Muscle layer of colon (tissue), 2 donors: ENCODE measurements around the gene RMDN2.

Experiments used
- H3K27ac ChIP-seq: one replicate; pipeline ENCODE4 v1.7.0; 2013; ENCODE audit warnings: low read depth, mild to moderate bottlenecking, low read length, moderate library complexity
- H3K27me3 ChIP-seq, 2 donors: one replicate each; pipeline ENCODE4 v1.7.0; 2013; ENCODE audit warnings: low read length in 2 of 2, mild to moderate bottlenecking in 2 of 2; ENCODE audit not compliant: insufficient read depth in 2 of 2, control insufficient read depth in 1 of 2
- H3K36me3 ChIP-seq: one replicate; pipeline ENCODE4 v1.7.0; 2013; ENCODE audit warnings: mild to moderate bottlenecking, low read length; ENCODE audit not compliant: insufficient read depth
- H3K4me1 ChIP-seq: one replicate; pipeline ENCODE4 v1.7.0; 2013; ENCODE audit warnings: mild to moderate bottlenecking, low read length; ENCODE audit not compliant: insufficient read depth
- H3K4me3 ChIP-seq, 2 donors: one replicate each; pipeline ENCODE4 v1.7.0; 2013; ENCODE audit warnings: low read length in 2 of 2, low read depth in 1 of 2, mild to moderate bottlenecking in 1 of 2, moderate library complexity in 1 of 2
- H3K9ac ChIP-seq: one replicate; pipeline ENCODE4 v1.7.0; 2013; ENCODE audit warnings: low read length
- H3K9me3 ChIP-seq: one replicate; pipeline ENCODE4 v1.7.0; 2013; ENCODE audit warnings: mild to moderate bottlenecking, low read length
- donor health status: abdominal sarcoma.
- donor health status: Adenocarcinoma of cecum.

The RMDN2 gene

DNA sequence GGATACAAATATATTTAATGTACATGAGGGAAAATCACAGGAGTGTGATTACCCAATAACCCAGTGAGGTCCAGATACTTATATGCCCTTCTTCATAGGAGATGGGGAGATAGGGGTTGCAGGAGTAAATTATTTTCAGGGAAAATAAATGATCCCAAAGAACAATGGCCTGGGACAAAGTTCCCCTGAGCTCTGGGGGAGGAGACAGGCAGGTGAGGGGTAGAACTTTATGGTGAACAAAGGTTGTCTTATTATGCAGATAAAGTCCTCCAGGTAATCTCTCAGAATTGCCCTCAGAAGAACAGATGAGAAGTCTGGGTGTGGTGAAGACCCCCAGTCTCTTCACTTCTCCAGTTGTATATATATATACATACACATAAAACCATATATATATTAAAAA is 22.1 kb upstream of the RMDN2 start:
- Histone ChIP-seq H3K9ac (no peak overlapping the region), H3K27me3 (no peaks in the 10 kb centered on the region), H3K9me3 (no peaks in the 10 kb centered on the region), H3K4me1 (no peaks in the 10 kb centered on the region), H3K36me3 (no peaks in the 10 kb centered on the region), H3K4me3 (no peak overlapping the region), H3K27ac (no peak overlapping the region)

DNA sequence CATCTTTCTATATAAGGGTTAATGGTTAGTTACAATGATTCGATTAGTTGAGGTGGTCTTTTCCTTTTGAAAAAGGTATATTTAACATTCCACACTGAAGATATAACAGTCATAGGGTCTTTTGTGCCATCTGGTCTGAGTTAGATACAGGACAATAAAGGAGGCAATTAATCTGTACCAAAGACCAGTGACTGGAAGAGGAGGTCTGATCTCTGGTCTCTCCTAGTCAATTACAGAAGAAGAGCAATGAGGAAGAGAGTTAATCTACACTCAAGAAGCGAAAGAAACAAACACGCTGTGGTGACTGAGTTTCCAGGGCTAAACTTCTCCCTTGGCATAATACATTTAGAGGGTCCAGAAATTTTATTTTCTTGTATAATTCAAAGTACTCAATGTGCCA is 20.7 kb upstream of the RMDN2 start:
- H3K4me3 ChIP-seq = no peak overlapping the region
- H3K9me3 ChIP-seq = no peaks in the 10 kb centered on the region
- H3K27ac ChIP-seq = no peak overlapping the region

DNA sequence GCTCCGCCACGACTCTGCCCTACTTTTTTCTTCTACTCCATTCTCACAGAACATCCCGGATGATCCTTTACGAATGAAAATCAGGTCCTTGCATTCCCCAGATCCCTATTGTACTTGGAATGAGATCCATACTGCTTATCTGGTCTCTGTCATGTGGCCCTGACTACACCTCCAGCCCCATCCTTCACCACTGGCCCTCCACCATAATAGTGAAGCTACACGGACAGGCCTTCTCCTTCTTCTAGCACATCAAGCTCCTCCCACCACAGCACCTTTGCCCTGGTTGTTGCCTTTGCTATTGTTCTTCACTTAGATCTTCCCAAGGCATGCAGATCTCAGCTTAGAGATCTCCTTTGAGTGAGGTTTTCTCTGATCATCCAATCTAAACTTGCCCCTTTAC is 20.1 kb upstream of the RMDN2 start:
- H3K4me3 ChIP-seq = no peak overlapping the region
- no peaks in the 10 kb centered on the region for H3K9me3 ChIP-seq
- H3K27ac ChIP-seq = no peak overlapping the region
- H3K9ac ChIP-seq = no peak overlapping the region
- no peaks in the 10 kb centered on the region for H3K4me1 ChIP-seq
- H3K36me3 ChIP-seq = no peaks in the 10 kb centered on the region
- no peaks in the 10 kb centered on the region for H3K27me3 ChIP-seq

More for the DNA sequence above, 20.7 kb upstream of the RMDN2 start:
- no peaks in the 10 kb centered on the region for H3K4me1 ChIP-seq
- no peak overlapping the region for H3K9ac ChIP-seq
- no peaks in the 10 kb centered on the region for H3K36me3 ChIP-seq
- no peaks in the 10 kb centered on the region for H3K27me3 ChIP-seq

DNA sequence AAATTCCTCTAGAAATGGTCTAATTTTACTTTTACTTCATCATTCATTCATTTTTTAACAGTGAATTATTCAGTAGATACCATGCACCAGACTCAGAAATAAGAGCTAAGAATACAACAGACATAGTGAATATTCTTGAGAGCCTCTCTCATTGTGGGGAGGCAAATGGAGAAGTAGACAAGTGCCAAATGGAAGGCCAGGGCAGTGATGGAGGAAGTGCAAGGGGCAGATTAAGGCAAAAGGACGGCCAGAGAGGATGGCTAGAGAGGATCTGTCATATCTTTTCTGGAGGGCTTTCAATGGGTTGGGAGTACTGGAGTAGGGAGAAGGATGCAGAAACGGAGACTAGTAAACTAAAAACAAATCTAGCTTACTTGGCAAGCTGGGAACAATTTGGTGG is 19.0 kb upstream of the RMDN2 start:
- no peaks in the 10 kb centered on the region for H3K36me3 ChIP-seq
- no peaks in the 10 kb centered on the region for H3K27me3 ChIP-seq
- no peaks in the 10 kb centered on the region for H3K4me1 ChIP-seq
- no peaks in the 10 kb centered on the region for H3K9me3 ChIP-seq
- no peak overlapping the region for H3K4me3 ChIP-seq
- H3K9ac ChIP-seq = no peak overlapping the region
- no peak overlapping the region for H3K27ac ChIP-seq

DNA sequence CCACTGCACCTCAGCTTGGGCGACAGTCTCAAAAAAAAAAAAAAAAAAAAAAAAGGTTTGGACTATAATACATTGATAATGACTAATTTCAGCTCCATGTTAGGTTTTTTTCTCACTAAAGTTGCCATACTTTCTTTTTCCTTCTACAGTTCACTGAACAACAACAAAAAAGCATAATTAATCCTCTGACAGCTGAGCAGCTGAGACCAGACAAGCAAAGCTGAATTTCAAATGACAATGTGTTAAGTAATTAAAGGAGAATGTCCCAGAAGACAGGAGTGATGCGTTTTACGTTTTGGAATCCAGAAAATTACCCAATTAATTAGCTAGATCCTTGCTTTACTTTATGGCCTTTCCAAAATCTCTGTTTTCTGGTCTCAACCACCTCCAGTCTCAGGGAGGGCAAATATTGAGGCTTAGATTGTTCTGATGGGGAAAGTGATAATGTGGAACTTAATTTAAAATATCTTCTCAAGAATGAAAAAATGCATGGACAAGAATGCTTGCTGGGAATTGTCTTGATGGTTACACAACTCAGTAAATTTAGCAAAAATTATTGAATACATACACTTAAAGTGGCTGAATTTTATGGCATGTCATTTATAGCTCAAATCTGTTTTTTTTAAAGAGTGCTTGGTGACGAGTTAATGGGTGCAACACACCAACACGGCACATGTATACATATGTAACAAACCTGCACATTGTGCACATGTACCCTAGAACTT is 17.4 kb upstream of the RMDN2 start:
- no peaks in the 10 kb centered on the region for H3K9me3 ChIP-seq
- no peak overlapping the region for H3K27ac ChIP-seq
- H3K27me3 ChIP-seq = no peaks in the 10 kb centered on the region
- H3K36me3 ChIP-seq = no peaks in the 10 kb centered on the region
- no peaks in the 10 kb centered on the region for H3K4me1 ChIP-seq
- no peak overlapping the region for H3K9ac ChIP-seq
- H3K4me3 ChIP-seq = no peak overlapping the region

DNA sequence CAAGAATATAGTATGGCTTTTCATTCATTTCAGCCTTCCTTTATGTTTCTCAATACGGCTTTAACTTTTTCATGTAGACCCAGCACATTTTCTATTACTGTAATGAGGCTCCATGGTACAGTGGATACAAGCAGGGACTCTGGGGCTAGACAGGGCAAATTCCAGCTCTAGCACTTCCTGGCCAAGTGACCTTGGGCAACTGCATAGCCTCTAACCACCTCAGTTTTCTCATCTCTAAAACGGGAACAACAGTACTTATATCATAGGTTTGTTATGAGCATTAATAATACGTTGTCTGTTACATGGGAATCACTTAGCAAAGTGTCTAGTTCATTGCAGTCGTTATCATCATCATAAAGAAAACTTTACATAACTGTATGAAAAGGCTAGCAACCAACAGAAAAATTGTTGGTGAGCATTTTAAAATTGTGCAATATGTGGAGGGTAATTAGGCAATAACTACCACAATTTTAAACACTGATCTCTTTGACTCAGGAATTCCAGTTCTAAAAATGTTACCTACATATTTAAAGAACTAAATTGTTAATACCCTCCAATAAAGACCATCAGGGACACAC is 13.7 kb upstream of the RMDN2 start:
- no peaks in the 10 kb centered on the region for H3K36me3 ChIP-seq
- no peak overlapping the region for H3K27ac ChIP-seq
- H3K4me3 ChIP-seq = no peak overlapping the region
- no peaks in the 10 kb centered on the region for H3K9me3 ChIP-seq
- H3K9ac ChIP-seq = no peak overlapping the region
- no peaks in the 10 kb centered on the region for H3K27me3 ChIP-seq
- peaks cover 3% of the 10 kb centered on the region for H3K4me1 ChIP-seq

DNA sequence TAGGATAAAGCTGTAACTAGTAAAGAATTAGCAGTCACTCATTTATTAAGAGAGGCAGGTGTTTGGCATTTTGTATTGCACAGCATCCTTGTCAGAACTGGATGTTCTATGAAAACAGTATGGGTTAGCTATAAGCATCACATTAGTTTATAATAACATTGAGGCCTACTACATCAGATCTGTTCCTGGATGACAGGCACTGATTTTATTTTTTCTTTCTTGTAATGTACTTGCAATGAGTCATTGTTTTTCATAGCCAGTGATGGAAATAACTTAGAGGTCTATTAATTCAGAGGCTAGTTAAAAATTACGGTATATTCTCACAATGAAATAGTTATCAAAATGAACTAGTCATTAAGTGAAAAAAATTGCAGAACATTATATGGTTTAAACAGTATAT is 13.0 kb upstream of the RMDN2 start:
- Histone ChIP-seq H3K9ac (no peak overlapping the region), H3K36me3 (no peaks in the 10 kb centered on the region), H3K27ac (no peak overlapping the region), H3K9me3 (no peaks in the 10 kb centered on the region), H3K4me1 (peaks cover 10% of the 10 kb centered on the region), H3K4me3 (no peak overlapping the region), H3K27me3 (no peaks in the 10 kb centered on the region)

DNA sequence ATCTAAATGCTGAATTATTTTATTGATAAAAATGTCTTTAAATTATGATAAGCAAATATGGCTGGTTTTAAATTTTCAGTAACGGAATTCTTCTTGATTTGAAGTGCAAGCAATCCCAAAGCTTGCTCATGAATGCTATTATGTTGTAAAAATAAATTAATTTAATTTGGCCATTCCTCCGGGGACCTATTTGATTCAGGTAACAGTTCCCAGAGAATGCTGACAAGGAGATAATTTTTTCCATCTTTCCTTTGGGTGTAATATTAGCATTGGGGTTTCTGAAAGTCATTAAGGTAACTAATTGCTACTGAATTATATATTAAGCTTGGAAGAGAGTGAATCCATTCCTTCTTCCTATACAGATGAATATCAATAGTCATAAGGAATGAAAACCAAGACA is 12.5 kb upstream of the RMDN2 start:
- peaks cover 15% of the 10 kb centered on the region for H3K4me1 ChIP-seq
- no peaks in the 10 kb centered on the region for H3K27me3 ChIP-seq
- H3K9me3 ChIP-seq = no peaks in the 10 kb centered on the region
- no peak overlapping the region for H3K4me3 ChIP-seq
- no peak overlapping the region for H3K9ac ChIP-seq
- H3K27ac ChIP-seq = no peak overlapping the region
- no peaks in the 10 kb centered on the region for H3K36me3 ChIP-seq

DNA sequence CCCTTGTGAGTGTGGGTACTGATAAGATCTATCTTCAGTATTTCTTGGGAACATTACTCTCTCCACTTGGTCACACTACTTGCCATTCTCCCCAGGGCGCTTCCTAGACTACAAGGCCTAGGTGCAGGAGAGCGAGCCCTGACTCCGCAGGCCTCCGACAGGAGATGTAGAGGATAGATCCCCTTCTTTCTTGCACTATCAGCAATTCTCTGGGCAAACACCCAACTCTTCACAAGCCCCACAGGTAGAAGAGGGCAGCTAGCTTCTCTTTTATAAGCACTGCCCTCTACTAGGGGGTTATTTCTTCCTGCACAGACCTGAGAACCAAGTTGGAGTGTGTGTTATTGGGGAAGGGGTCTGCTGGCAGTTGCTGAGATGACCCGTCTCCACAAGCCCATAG is 10.7 kb upstream of the RMDN2 start:
- H3K4me3 ChIP-seq = no peak overlapping the region
- H3K9ac ChIP-seq = no peak overlapping the region
- H3K9me3 ChIP-seq = no peaks in the 10 kb centered on the region
- no peak overlapping the region for H3K27ac ChIP-seq
- H3K27me3 ChIP-seq = no peaks in the 10 kb centered on the region
- peaks cover 19% of the 10 kb centered on the region for H3K4me1 ChIP-seq
- H3K36me3 ChIP-seq = no peaks in the 10 kb centered on the region

DNA sequence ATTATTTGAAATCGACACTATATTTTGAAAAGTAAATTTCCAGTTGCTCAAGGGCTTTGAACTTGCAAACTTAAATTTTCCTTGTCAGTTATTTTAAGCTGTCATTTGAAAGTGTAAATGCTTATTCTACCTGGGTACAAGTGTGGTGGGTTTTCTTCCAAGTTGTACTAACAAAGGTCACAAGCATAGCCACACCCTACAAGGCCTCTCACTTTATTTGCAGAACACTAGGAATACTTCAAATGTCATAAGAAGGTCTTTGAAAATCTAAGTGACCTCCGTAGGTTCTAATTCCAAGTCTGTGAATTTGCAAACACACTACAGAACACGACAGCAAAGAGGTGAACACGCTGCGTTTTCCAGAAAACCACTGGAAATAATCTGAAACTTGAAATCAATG is 9.3 kb upstream of the RMDN2 start:
- Histone ChIP-seq H3K27ac (no peak overlapping the region), H3K4me3 (no peak overlapping the region), H3K36me3 (no peaks in the 10 kb centered on the region), H3K27me3 (no peaks in the 10 kb centered on the region), H3K9ac (no peak overlapping the region), H3K9me3 (no peaks in the 10 kb centered on the region), H3K4me1 (peaks cover 19% of the 10 kb centered on the region)

DNA sequence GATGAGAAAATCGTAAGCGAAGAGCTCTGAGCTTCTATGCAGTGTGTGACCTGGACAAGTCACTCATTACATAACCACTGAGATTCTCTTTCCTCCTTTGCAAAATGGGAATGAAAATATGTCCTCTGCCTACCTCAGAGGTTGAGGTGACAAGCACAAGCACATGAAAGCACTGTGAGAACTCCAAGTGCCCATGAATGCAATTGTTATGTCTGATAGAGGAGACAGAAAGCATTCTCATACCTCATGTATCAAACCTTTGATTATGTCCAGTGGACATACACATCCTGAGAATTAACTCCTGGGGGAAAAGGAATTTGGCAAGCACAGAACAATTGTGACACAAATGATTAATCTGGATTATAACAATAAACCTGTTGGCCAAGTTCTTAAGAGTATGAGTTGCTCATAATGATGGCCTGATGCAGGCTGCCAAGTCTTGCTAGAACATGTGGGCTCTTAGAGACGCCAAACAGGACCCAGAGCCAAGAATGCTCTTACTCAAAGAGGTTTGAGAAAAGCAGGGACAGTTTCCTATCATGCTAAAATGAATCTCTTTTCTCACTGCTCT is 8.5 kb upstream of the RMDN2 start:
- peak overlapping the region in 1 of 2 donors; percentile 7 for H3K4me3 ChIP-seq

More for the DNA sequence above, 8.5 kb upstream of the RMDN2 start:
- H3K27me3 ChIP-seq = no peaks in the 10 kb centered on the region
- no peak overlapping the region for H3K9ac ChIP-seq
- H3K9me3 ChIP-seq = no peaks in the 10 kb centered on the region
- H3K27ac ChIP-seq = peak overlapping the region; percentile 28
- peaks cover 19% of the 10 kb centered on the region for H3K4me1 ChIP-seq
- H3K36me3 ChIP-seq = no peaks in the 10 kb centered on the region
